NCI-H2227 treated with DMSO at 0.1 percent for 48 hours (cell line): Measurements from ENCODE around the gene CCT2.
"Not testable (repeated sequence)": the region's sequence is repeated elsewhere in the genome, so short reads cannot be mapped to it uniquely, and the experiment has no call there.

Experiments used
- DNase-seq: peaks from one replicate; lab custom pipeline; 2025; lab: John Stamatoyannopoulos, UW

CCT2 gene

DNA sequence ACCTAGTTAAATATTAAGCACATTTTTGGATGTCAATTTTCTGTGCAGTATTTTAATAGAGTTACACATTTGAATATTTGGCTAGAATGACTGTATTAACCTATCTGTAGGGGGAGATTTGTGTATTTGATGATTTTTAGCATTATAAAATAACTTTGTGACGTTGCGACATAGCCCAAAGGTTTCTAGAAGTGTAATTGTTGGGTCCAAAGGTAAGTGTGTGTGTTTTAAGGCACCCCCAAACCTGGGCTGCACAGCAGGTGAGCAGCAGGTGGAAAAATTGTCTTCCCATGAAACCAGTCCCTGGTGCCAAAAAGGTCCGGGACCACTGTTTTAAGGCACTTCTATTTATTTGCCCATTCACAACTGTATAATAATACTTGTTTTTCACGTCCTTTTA is 3.3 kb downstream of the CCT2 start:
- DNase-seq = no peak

DNA sequence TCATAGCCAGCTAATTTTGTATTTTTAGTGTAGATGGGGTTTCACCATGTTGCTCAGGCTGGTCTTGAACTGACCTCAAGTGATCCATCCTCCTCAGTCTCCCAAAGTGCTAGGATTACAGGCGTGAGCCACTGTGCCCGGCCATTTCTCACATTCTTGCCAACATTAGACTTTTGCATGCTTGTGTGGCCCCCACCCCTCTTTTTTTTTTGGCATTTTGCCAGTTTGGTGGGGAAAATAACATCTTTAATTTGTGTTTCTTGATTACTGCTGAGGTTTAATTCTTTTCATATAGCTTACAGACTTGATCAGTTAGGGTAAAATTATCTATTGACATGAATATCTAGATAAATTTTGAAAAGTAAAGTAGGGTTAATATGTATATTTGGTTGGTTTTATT is 3.8 kb downstream of the CCT2 start:
- no peak for DNase-seq

DNA sequence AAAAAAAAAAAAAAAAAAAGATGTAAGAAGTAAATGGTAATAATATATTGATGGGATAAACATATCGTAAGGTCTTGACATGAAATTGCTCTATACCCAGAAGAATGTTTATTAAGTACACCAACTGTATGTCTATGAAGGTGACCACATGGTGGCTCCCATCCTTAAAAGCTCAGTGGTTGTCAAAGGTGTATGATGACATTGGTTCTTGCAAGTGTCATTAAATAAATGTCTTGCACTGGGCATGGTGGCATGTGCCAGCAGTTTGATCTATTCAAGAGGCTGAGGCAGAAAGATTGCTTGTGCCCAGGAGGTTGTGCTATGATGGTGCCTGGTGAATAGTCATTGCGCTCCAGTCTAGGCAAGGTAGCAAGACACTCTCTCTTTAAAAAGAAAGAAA is 10.4 kb downstream of the CCT2 start:
- no peak for DNase-seq

DNA sequence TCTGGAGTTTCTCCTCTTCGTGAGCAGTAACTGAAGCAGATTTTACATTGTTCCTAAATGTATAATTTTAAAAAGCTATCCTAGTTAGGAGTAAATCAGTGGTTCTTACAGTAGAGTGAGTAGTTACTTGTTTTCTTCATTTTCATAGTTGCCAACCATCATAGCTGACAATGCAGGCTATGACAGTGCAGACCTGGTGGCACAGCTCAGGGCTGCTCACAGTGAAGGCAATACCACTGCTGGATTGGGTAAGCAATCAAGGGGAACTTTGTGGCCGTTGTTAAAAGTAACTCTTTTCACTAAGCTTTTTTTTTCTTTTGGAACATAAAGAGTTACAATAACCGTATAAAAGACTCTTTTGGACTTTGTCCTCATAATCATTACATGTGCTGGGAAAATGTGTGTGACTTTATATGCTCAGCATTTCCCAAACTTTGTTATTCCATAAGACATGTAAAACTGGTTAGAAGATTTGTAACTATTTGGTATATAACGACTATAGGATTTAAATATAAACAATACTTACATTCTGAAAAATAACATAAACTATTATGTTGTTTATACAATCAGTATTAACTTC is 13.0 kb downstream of the CCT2 start:
- DNase-seq = no peak

DNA sequence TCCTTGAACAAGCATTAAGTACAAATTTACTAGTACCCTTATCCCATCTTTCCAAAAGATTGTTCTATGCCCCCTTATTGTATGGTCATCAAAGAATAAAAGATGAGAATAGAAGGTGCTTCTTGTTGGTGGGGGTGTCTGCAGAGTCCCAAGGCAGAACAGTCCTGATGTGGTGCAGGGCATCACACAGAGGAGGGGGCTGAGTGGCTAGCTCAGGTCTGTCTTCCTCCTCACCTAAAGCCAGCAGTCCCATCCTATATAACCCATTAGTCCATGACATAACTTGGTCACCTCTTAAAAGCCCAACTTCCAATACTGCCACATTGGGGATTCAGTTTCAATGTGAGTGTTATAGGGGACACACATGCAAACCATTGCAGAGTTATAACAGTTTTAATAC is 15.5 kb downstream of the CCT2 start:
- DNase-seq = no peak

DNA sequence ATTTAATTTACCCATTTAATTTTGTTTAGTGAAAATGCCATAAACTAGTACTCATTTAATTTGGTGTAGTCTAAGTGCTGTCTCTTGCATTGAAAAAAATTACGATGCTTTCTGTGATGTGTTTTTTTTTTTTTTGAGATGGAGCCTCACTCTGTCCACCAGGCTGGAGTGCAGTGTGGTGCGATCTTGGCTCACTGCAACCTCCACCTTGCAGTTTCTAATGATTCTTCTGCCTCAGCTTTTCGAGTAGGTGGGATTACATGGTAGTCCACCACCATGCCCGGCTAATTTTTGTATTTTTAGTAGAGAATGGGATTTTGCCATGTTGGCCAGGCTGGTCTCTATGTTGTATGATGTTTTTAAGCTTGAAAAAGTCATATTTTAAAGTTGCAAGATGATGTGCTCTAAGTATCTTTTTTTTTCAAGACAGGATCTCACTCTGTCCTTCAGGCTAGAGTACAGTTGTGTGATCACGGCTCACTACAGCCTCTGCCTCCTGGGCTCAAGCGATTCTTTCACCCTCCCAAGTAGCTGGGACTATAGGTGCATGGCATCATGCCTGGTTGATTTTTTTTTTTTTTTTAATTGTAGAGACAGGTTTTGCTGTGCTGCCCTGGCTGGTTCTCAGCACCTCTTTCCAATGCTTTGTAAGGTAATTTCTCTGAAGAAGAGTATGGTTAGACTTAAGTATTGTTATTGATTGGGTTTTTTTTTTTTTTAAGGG is 16.9 kb downstream of the CCT2 start:
- no peak for DNase-seq

DNA sequence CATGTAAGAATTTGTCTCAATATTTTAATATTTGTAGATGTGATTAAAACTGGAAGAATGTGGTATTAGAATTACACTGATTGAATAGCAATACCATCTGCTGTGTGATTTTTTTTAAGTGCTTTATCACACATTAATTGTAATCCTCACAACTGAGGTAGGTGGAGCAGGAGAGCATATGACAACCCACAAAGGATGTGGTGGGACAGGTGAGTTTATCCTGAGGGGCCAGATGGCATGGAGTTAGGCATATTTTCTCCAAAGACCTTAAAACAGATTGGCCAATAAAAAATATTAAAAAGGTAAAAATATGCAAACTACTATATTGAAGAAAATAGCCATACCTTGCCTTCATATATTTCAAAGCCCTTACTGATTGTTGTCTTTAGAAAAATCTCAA is 17.7 kb downstream of the CCT2 start:
- no peak for DNase-seq

DNA sequence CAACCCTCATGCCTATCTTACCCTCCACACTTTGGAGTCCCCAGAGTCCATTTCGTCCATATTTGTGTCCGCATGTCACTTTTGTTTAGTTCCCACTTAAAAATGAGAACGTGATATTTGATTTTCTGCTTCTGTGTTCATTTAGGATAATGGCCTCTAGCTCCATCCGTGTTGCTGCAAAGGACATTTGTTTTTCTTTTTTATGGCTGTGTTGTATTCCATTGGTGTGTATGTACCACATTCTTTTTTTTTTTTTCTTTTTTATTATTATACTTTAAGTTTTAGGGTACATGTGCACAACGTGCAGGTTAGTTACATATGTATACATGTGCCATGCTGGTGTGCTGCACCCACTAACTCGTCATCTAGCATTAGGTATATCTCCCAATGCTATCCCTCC is 18.3 kb downstream of the CCT2 start:
- DNase-seq = not testable (repeated sequence)

DNA sequence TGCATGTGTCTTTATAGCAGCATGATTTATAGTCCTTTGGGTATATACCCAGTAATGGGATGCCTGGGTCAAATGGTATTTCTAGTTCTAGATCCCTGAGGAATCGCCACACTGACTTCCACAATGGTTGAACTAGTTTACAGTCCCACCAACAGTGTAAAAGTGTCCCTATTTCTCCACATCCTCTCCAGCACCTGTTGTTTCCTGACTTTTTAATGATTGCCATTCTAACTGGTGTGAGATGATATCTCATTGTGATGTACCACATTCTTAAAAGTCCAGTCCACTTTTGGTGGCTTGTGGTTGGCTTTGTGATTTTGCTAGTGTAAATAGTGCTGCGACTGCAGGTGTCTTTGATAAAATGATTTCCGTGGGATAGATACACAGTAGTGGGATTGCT is 19.0 kb downstream of the CCT2 start:
- not testable (repeated sequence) for DNase-seq

DNA sequence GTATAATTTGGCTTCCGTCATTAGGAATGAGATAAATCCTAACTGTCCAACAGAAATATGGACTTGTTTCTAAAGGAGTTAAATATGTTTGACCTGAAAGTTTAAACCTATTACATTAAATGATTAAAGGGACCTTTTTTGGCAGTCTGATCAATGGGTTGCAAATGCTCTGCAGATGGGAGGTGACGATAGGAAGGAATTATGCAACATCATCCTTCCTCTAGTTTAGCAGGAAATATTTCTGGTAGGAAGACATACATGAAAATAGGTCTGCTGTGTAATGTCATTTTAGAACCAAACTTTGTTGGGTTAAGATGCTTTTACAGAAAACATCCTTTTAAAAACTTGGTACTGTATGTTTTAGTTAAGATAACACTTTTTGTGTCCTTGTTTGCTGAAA is 22.9 kb downstream of the CCT2 start:
- DNase-seq = no peak

DNA sequence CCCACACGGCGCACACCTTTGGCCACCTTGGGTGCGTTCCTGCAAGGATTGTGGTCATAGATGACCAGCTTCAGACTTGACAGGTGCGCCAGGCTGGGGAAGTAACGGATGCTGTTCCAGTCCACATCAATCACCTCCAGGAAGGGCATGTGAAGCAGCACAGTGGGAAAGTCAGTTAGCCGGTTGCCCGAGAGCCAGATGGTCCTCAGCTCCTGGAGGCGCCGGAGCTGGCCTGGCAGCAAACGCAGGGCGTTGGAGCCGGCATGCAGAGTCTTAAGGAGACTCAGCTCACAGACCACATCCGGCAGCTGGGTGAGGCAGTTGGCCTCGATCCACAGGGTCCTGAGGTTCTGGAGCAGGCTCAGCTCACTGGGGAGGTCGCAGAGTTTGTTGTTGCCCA is 24.9 kb downstream of the CCT2 start:
- no peak for DNase-seq

DNA sequence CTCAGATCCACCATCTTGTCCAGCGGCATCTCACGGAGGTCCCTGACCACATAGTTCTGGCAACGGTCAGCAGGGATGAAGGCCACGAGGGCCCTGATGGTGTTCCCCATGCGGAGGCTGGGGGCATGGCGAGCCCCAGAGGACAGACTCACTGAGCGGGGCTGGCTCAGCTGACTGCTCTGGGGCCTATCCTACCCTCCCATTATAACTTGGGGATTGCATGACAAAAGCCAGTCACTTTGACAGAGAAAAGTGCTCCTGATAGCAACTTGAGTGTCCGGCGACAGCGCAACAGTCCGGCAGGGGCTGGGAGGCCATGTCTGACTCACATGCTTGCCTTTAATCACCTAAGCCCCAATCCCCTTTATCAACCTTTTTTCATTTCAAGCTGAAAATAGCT is 25.5 kb downstream of the CCT2 start, which contains the start of gene LRRC10:
Gene LRRC10, minus strand, starts transcription at position 179 of the 400 bp plus-strand sequence. Its CDS starts 69 bp downstream, at position 110.
- no peak for DNase-seq

DNA sequence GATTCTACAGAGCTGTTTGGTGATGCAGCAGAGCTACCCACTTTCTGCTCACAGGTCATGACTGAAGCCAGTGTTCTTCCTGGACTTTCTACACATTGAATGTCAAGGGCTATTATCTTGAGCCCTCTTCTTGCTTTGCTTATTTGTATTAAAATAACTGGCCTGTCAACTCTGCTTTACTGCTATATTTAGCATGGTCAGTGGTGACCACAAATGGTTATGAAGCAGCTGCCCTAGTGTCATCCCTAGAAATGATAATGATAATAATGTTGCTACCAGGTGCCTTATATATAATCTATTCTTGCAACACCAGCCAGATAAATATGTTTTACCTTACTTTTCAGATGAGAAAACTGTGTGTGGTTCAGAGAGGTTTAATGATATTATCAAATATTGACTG is 28.1 kb downstream of the CCT2 start:
- DNase-seq = no peak

DNA sequence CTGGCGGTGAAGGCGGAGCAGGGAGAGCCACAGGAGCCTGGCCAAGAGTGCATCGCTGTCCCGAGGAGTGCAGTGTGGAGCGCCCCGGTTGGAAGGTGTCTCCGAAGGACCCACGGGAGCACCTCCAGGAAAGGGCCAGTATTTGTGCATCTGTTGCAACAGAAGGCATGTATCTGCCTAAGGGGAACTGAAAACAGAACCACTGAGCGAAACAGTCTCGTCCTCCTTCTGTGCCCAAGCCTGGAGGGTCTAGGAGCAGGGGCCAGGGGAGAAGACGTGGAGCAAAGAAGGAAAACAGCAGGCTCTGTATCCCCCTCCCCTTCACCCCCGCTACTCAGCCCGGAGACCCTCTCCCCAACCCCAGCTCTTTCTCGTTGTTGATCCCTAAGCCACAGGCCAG is 30.8 kb downstream of the CCT2 start:
- DNase-seq = no peak

DNA sequence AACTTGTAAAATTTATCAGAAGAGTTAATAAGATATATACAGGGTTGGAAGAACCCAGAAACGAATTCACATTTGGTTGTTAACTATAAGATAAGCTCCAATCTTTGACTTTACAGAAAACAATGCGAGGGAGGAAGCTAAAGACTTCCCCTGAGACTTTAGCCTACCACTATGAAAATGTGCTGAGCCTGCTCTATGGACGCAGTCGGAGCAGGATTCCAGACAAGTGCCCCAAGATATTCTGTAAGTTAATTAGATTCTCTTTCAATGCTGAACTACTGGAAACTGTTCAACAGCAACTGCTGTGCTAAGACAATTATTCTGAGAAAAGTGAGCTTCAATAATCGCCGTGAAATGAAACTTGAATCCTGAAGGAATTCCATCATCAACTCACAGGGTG is 33.8 kb downstream of the CCT2 start:
- DNase-seq = no peak

DNA sequence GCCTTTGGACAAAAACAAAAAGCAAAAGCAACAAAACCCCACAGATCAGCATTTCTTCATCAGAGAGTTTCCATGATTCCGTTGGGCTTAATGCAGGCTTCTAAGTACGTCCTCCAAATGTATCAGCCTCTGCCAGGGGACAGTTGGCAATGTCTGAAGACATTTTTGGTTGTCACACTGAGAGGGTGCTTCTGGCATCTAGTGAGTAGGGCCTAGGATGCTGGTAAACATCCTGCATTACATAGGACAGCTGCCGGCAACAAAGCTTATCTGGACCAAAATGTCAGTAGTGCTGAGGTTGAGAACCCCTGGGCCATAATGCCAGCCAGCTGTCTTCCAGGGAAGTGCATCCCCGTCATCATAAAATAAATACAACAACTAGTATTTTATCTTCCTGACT is 34.8 kb downstream of the CCT2 start:
- no peak for DNase-seq

DNA sequence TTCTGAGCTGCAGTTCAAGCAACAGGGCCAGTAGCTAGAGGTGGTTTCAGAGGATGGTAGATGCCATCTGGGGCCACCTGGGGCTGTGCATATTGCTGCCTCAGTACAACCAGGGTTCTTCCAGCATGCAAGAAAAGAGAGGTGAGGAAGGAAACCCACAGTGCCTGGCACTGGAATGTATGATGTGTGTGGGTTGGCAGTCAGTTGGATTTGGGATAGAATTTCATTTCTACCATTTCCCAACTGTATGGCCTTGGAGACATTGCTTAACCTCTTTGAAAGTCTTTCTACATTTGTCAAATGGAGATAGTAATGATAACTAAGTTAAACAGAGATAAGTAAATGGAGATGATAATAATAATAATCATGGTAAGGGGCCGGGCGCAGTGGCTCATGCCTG is 35.7 kb downstream of the CCT2 start:
- no peak for DNase-seq

DNA sequence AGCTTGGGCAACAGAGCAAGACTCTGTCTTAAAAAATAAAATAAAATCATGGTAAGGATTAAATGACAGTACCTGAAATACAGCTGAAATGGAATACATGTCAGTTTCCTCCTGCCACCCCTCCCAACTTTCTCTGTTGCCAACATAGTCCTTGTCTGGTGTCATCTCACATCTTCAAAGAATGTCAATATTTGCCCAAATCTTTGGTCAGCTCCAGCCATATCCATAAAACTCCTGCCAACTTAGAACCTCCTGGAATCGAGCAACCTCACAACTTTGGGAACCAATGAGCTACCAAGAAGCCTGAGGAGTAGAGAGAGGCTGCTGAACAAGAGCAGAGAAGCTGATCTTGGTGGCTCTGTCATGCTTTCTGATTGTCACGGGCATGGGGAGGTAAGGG is 36.3 kb downstream of the CCT2 start:
- DNase-seq = no peak

DNA sequence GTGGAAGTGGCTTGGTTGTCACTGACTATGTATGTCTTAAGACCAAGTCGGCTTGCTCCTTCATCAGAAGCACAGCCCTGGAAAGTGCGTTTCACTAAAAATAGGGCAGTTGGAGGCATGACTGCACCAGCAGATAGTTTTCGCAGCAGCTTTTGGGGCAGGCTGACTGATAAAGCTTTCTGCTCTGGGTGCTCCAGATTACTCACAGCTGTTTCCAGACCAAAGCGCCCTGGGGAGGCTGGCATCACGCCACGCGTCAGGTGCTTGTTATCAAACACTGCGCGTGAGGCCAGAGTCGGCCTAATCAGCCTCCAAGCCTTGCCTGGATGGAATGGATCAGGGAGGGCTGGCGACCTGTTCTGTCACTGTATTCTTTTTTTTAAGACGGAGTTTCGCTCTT is 38.7 kb downstream of the CCT2 start:
- DNase-seq = no peak

DNA sequence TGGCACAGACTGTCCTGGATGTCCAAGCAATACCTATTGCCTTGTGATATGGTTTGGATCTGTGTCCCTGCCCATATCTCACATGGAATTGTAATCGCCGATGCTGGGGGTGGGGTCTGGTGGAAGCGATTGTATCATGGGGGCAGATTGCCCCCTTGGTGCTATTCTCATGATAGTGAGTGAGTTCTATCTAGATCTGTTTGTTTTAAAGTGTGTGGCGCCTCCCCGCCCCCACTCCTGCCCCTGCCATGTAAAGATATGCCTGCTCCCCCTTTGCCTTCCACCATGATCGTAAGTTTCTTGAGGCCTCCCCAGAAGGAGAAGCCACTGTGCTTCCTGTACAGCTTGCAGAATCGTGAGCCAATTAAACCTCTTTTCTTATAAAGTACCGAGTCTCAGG is 42.2 kb downstream of the CCT2 start:
- no peak for DNase-seq

DNA sequence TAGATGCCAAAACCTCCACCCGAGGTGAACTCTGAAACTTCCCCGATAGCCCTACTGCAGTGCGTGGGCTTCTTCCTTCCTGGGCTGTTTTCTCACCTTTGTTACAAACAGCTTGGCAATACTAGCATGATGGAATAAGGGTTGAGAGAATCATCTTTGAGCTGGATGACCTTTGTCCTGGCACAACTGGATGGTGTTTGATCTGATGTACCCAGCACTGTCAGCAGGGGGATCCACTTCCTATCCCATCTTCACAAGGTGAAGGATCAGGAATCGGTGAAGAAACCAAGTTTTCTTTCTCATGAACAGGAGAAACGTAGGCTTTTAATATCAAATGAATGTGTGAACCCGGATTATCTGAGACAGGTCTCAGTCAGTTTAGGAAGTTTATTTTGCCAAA is 44.9 kb downstream of the CCT2 start:
- no peak for DNase-seq

DNA sequence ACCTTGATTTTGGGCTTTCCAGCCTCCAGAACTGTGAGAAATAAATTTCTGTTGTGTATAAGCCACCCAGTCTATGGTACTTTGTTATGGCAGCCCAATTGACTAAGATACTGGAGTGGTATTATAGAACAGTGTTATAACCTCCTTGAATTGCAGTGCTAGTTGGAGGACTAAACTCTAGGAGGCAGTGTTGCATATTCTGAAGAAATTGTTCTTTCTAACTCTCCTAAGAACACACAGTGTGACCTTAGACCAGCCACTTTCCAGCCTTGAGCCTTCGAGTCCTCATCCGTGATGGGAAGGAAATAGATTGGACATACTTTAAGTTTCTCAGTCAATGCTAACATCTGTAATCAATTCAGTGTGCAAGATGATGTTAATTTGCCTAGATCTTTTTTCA is 47.8 kb downstream of the CCT2 start:
- DNase-seq = no peak

DNA sequence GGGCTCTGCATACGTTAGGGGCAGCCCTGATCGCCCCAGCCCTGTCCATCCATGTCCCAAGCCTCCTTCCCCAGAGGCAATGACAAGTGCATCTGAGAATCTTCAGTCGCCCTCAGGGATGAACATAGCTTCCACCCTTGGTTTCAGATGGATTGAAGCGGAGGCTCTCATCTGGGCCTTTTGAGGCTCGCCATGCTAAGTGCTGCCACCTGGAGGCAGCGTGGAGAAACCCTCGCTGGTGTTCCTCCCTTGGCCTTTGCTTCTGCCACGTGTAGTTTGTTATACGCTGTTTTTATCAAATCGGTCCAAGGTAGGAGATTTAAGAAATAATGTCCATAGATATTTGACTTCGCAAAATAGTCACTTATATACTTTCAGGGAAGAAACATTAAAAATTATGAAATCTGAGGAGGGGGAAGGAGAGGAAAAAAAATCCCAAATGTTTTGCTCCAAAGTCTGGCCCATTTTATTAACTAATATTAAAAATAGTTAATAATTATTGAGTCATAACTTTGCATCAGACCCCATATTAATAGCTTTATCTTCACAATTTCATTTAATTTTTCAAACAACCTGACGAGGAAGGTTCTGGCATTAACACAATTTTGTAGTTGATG is 54.2 kb downstream of the CCT2 start:
- DNase-seq = no peak

DNA sequence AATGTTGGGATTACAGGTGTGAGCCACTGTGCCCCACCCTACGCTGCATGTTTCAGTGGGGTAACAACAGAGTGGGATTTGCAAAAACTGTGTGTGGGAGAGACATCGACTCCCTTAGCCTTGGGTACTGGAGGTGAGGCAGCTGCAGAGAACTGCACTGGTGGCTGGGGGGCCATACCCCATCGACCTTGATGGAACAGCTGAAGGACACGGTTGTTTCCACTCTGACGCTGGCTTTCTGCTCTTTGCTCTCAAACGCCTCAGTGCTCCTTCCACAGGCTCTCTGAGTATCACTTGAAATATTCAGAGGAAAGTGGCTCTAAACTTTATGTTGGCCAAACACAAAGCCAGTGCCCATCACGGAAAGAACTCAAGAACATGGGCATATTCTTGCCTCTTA is 56.3 kb downstream of the CCT2 start:
- DNase-seq = no peak
